B cell (primary cell): ENCODE data around the gene PRIM1.

ENCODE experiments used
- CTCF ChIP-seq: fragments of 200-600 bp; IDR thresholded peaks from one replicate; pipeline ENCODE4 v1.8.0; 2022; ENCODE audit warnings: antibody characterized with exemption, mild to moderate bottlenecking
- EZH2 ChIP-seq: IDR thresholded peaks from 2 replicates; pipeline ENCODE4 v1.6.1; 2012; ENCODE audit warnings: borderline replicate concordance, low read depth, mild to moderate bottlenecking, moderate library complexity, low read length; ENCODE audit not compliant: insufficient read depth, poor library complexity, severe bottlenecking

- TF ChIP-seq CTCF (no peak), EZH2 (no peak)
These were observed 34.9 kb downstream of the PRIM1 start for GRCh38 chr12:56716933-56717880.
